Epidermal melanocyte (primary cell): Measurements from ENCODE around the gene IL20RA.
"Not testable (repeated sequence)": the region's sequence is repeated elsewhere in the genome, so short reads cannot be mapped to it uniquely, and the experiment has no call there.

ENCODE experiments used
- DNase-seq: peaks from one replicate; pipeline ENCODE4 v3.0.0; 2011; ENCODE audit warnings: low spot score; ENCODE audit not compliant: insufficient read length

Gene IL20RA

DNA sequence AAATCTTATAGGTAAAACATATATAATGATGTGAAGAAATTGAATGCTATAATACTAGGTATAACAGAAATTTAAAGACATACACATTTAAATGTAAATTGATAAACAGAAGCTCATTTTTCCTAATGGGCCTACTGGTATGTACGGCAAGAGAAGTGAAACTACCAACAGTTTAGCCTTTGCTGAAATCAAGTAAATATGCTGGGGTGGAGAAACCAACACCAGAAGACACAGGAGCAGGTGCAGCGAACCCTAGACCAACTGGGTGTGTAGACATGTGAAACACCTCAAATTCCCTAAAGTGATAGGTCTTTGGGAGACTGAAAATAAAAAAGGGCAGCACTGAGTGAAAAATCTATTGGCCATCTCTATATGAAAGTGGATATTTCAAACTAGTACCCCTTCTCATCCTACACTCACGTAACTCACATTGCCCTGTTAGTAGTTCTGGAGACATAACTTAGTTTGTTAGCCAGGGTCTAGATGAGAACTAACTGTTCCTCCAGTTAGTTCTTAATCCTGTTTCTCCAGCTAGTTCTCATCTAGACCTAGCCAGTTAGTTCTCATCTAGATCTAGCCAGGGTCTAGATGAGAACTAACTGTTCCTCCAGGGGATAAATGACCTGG is 69.6 kb downstream of the IL20RA start:
- DNase-seq = no peak

DNA sequence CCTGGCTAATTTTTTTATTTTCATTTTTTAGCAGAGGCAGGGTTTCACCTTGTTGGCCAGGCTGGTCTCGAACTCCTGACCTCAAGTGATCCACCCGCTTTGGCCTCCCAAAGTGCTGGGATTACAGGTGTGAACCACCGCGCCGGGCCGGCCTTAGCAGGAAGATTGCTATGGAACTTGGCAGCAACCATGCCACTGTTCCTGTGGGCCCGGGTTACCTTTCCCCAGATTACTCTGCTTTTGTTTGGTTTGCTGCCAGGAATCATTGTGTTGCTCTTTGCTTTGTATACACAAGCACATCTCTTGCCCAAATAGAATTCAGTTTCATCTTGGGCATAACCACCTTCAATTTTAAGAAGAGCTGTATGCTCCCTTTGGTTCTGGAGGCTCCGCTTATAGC is 71.0 kb downstream of the IL20RA start:
- DNase-seq = not testable (repeated sequence)

DNA sequence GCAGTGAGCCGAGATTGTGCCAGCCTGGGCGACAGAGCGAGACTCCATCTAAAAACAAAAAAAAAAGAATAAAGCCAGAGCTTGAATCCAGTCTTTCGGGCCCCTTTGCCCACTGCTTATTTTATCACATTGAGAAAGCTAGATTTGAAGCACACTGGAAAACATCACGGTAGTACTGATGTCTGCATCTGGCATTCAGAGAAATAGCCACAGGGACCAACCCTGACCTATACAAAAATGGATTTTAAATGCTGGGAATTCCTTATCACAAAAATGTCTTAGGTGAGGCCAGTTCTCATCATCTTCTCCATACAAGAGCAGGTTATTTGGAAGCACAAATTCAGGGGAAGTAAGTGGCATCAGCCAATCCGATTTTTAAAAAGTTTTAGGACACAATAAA is 73.2 kb downstream of the IL20RA start:
- no peak for DNase-seq

DNA sequence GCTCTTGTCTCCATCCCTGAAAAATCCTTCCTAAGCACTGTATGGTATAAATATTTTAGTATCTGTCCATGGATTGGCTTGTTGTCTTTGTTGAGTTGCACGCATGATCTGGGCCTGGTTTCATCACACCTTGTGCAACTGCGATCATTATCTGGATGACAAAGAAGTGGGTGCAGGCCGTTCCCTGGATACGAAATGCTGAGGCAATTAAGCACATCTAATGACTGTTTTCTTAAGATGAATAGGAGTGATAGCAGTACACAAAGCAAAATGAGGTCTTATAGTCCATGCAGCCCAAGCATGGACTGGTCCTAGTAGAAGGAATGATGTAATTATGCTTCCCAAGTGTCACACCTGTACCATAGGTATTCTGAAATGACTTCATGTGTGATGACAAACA is 74.8 kb downstream of the IL20RA start:
- no peak for DNase-seq

DNA sequence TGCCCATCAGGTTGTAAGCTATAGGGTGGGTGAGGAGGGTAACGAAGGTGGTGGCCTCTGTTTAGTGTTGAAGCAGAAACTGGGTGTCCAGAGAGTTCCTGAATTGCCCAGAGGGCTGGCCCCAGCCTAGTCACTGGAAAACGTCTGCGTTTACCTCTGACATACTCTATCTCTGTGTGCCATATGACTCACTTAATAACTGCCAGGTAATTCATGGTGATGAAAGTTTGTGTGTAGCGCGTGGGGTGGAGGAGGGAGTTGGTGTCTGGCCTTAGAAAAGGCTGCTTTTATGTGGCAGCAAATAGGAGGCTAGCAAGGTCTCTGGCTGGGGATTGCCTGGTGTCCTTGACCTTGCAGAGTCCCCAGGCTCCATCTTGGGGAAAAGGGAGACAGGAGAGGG is 75.3 kb downstream of the IL20RA start:
- no peak for DNase-seq

DNA sequence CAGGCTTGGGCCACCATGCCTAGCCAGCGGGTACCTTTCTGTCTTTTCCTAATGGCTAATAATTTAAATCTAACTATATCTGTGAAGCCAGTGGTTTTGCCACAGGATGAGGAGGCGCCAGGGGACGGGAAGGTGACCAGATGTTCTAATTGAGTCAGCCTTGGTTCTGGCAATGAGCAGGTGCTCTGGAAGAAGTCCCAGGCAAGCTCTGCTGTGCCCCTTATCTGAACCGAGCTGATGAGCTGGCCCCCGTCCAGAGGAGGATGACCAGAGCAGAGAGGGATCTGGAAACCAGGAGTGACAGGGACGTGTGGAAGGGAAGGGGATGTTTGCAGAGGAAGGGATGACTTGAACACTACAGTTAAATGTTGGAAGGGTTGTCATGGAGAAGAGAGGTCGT is 75.9 kb downstream of the IL20RA start:
- DNase-seq = no peak

DNA sequence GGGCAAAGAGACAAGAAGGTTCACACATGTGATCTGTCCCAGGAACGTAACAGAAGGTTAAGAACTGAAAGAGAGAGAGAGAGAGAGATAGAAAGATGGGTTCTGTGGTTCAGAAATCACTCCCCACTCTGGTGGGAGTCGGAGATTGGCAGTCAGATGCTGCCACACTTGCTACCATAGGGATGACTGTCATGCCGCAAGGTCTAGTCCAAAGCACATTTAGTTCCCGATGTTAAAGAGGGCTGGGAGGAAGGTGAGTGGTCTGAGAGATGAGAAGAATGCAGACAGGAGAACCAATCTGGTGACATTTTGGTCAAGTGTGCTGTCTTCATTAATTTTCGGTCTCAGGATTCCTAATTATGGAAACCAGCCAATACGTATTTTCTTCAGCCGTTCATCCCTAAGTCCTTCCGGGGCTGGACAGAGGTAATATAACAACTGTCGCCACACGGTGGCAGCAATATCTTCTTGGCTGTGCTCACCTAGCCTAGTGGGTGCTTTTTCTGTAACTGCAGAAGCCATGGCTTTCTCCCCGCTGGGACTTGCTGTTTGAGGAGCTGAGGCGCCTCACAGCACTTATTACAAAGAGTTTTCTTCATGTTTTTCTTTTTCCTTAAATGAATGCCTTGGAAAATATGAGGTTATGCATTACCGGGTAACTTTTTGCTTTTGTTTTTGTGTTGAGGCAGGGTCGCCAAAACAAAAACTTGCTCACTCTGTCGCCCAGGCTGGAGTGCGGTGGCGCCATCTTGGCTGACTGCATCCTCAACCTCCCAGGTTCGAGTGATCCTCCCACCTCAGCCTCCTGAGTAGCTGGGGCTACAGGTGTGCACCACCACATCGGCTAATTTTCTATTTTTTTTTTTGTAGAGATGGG is 76.7 kb downstream of the IL20RA start:
- peak; percentile 54 for DNase-seq

DNA sequence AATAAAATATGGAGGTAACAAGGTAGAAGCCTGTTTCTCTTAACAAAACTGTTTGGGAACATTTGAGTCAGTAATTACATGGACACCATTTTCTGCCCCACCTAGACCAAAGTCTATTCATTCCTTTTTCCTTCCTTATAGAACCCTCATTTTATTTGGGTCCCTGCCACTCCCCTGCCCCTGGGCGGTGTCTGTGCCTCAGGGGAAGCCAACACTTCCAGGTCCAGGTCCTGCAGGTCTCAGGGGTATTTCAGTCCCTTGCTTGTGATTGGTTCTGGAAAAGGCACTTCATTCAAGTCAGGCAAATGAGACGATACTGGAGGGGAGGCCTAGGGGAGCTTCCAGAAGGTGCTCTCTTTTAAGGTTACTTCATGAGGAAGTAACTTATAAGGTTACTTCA is 80.4 kb downstream of the IL20RA start:
- no peak for DNase-seq

DNA sequence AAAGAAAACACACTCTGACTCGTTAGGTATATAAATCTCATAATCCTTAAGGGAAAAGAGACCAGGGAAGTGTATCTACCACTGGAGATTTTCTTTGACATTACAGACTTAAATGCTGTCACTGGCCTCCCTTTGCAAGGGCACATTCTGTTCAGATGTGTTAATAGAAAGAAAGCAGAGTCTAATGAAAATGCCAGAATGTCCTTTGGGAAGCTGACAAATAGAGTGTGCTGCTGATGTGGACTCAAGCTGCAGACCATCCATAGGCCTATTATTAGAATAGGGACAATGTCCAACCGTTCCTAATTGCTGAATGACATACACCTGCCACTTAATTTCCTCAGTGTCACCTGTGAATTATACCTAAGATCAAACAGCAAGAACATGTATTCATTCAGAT is 81.5 kb downstream of the IL20RA start:
- DNase-seq = no peak

DNA sequence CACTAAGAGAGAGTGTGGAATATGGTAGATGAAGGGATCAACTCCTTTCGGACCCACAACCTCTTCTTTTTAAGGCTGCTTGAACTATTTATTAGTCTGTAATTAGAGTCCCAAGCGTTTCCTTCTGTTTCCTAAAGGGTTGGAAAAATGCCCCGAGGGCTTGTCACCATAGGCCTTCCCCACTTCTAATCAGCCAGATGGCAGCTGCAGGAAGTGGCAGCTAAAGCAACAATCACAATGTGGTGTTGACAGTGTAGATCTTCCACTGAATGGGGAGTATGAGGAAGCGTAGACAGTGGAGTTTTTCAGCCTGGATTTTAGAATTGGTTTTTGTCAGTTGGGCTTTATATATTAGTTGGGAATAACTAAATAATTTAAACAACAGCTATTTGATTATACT is 82.1 kb downstream of the IL20RA start:
- DNase-seq = no peak

DNA sequence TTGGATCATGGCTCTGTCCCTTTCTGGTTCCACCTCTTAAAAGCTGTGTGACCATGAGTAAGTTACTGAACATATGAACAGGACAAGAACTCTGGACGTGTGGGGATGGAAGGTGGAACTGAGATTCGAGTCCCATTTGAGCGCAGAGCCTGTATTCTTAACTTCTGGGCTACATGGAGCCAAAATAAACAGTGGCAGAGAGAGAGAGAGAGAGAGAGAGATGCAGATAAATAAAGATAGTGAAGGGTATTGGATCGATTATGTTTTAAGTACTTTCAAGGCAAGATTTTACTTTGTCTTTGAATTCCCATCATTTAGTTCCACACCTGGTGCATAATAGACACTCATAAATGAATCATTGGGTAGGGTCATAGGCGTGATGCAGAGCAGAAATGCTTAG is 82.9 kb downstream of the IL20RA start:
- DNase-seq = no peak

DNA sequence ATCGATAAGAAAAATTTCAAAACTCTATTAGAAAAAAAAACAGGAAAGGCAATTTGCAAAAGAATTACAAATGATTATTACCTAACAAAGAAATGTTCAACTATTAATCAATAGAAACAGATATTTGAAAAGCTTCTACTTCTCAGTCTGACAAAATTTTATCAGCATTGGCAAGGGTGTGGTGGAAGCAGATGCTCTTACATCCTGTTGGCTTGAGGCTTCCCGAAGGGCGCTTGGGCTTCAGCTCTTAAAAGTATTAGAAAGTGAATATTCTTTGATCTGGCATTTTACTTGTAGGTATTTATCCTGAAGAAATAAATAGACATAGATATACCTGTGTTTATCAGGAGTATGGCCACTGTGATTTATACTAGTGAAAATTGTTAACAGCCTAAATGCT is 84.0 kb downstream of the IL20RA start:
- no peak for DNase-seq

DNA sequence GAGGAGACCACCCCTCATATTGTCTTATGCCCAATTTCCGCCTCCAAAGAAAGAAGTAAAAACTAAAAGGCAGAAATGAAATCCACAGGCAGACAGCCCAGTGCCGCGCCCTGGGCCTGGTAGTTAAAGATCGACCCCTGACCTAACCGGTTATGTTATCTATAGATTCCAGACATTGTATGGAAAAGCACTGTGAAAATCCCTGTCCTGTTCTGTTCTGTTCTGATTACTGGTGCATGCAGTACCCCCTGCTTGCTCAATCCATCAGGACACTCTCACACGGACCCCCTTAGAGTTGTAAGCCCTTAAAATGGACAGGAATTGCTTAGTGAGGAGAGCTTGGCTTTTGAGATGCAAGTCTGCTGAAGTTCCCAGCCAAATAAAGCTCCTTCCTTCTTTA is 84.8 kb downstream of the IL20RA start:
- not testable (repeated sequence) for DNase-seq

DNA sequence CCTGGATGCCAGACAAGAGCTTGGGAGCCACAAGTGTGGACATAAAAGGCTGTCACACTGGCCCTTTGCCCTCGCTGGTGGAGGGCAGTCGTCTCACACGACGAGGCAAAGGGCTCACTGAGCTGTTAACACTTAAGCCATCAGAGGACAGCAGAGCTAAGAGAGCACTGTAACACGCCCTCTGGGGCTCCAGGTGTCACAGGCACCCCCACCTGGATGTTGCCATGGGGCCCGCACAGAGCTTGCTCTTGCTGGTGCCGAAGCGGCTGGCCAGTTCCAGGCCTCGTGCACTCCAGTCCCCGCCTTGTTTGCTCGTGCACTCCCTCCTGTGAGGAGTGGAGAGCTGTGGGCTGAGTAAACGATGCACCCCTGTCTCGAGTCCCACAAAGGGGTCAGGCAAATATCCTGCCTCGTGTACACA is 85.3 kb downstream of the IL20RA start:
- no peak for DNase-seq

DNA sequence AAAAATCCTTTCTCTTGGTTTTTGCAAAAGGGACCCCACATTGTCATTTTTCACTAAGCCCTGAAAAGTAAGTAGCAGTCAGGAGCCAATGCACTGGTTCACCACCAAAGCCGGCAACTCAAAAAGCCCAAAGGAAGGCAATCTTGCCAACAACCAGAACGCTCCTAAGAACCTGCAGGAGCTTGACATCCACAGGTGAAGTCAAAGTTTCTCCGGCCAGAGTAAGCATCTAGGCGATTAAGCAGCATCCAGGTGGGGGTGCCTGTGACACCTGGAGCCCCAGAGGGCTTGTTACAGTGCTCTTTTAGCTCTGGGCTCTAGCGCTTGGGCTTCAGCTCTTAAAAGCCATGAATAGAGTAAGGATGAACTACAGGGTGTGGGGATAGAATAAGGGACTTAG is 86.6 kb downstream of the IL20RA start:
- no peak for DNase-seq

DNA sequence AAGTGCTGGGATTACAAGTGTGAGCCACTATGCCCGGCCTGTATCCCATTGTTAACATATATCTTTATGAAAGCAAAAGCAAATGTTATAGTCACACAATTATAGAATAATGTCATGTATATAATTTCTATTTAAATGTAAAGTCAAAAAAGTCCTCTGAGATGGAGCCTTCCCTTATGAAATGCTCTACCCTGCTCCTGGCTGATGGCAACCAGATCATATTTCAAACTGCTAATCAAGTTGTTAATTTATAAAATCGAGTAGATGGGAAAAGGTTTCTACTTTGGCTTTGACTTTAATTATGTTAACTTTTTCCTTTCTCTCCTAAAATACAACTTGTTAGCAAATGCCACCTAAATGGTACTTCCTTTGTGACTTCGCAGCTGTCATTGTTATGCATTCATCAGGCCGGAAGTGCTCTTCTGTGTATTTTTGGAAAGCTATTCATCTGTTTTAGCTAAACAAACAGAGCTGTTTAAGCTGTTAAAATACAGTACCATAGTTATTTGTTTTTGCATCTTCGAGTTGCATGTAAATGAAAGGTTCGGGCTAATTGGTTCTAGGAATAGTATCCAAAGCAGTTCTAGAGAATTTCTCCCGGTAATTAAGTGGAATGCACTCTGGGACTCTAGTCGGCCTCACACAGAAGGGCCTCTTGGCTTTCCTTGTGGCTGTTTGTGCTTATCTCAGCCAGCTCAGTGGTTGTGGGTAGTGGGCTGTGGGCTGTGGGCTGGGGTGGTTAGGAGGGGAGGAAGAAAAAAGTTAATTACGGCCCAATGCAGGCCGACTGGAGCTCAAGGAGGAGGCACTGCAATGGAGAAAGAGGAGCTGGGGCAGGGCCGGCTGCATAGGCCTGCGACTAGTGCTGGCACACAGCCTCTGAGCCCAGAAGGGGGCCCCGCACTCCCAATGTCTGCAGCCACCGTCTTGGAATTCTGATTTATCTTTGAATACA is 87.9 kb downstream of the IL20RA start:
- DNase-seq = no peak

DNA sequence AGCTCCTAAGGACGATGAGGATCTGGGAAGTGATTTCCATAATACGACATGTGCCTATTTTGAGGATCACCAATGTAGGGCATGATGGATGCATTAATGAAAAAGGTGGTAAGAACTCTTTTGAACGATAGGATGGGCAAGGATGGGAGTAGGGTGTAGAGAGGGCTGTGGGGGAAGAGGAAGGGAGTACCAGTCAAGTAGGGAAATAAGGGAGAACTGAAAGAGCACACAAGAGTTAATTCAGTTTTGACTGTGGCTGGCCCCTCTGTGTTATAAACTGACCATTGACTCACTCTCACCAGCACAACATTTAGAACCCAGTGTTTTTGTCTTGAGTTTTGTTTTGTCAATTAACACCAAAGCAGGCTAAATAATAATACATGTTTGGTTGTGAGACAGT is 89.6 kb downstream of the IL20RA start:
- DNase-seq = no peak

DNA sequence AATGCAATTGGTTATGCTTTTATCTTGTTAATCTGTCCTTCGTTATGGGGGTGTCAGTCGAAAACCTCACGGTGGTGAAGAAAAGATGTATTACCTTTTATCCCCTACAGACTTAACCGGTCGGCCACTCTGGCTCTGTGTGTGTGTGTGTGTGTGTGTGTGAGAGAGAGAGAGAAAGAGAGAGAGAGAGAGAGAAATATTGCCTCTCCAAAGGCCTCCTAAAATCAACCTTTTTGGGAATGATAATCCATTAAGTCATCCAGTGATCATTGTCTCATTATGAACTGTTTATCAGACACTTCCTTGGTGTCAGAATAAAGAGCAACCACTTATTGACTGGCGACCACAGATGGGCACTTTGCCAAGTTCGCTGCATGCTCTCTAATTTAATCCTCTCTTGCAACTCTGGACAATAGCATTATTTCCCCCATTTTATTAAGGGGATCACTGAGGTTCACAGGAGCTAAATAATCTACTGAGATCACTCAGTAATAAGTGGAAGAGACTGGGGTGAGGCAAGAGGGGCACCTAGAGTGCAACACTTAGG is 92.0 kb downstream of the IL20RA start:
- no peak for DNase-seq

DNA sequence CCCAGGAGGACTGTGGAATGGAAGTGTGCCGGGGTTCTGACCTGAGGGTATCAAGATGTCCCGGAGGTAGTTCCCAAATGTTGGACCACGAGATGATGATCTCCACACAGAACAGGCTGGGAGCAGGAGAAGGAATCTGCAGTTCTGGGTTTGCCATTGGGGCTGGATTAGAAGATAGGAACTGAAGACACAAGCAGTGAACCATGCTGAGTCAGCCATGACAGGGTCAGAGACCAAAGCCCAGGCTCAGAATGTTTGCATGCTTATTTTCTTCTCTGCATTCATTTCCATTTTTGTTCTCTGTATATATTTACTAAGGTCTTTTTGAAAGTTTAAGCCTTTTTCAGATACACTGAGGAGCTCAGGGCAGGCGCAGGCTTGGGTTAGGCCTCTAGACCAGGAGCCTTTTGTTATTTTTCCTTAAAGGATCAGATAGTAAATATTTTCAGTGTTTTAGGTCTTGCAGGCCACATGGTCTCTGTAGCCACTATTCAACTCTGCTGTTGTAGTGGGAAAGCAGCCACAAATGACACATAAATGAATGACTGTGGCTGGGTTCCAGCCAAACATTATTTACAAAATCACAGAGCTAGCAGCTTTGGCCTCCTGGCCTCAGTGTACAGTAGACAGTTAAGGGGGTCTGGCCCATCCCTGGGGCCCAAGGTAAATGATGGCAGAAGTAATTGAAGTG is 94.2 kb downstream of the IL20RA start:
- no peak for DNase-seq
